GM12892 (cell line): Measurements from ENCODE around the gene FXYD6.

Experiments used
- POLR2A ChIP-seq: IDR thresholded peaks from 2 replicates; pipeline ENCODE4 v1.6.1; 2011; ENCODE audit warnings: low read depth, low read length, control low read depth
- POLR2AphosphoS5 ChIP-seq: IDR thresholded peaks from 2 replicates; pipeline ENCODE4 v1.6.1; 2011; ENCODE audit warnings: low read depth, low read length, control low read depth
- TAF1 ChIP-seq: IDR thresholded peaks from 2 replicates; pipeline ENCODE4 v1.6.1; 2011; ENCODE audit warnings: low read depth, mild to moderate bottlenecking, control low read depth, low read length, borderline replicate concordance

GRCh38 chr11:117915672-117916235 is 39.3 kb upstream of the FXYD6 start:
- no peak for TF ChIP-seq POLR2AphosphoS5
- no peak for TF ChIP-seq POLR2A
- TF ChIP-seq TAF1, result no peak
